OCI-LY7 (cell line): ENCODE measurements around the gene WNK2.

Source experiments
- EZH2phosphoT487 ChIP-seq: fragments of 200-600 bp; sonication (generic); IDR thresholded peaks from 2 replicates; pipeline ENCODE4 v1.6.1; 2018; ENCODE audit warnings: low read depth, borderline replicate concordance, mild to moderate bottlenecking, mixed run types, antibody characterized with exemption, low read length, moderate library complexity, mixed read lengths
- TF ChIP-seq, protein P1 (sequence below): fragments of 200-600 bp; sonication (generic); conservative IDR thresholded peaks from 2 replicates; pipeline ENCODE4 v1.5.1; 2014; ENCODE audit warnings: mild to moderate bottlenecking, antibody characterized with exemption, low read length, moderate library complexity, mixed read lengths

GRCh38 chr9:93286252-93287188, 102.6 kb downstream of the WNK2 start:
- TF ChIP-seq, protein P1, sequence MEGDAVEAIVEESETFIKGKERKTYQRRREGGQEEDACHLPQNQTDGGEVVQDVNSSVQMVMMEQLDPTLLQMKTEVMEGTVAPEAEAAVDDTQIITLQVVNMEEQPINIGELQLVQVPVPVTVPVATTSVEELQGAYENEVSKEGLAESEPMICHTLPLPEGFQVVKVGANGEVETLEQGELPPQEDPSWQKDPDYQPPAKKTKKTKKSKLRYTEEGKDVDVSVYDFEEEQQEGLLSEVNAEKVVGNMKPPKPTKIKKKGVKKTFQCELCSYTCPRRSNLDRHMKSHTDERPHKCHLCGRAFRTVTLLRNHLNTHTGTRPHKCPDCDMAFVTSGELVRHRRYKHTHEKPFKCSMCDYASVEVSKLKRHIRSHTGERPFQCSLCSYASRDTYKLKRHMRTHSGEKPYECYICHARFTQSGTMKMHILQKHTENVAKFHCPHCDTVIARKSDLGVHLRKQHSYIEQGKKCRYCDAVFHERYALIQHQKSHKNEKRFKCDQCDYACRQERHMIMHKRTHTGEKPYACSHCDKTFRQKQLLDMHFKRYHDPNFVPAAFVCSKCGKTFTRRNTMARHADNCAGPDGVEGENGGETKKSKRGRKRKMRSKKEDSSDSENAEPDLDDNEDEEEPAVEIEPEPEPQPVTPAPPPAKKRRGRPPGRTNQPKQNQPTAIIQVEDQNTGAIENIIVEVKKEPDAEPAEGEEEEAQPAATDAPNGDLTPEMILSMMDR, result no peak
- no peak for TF ChIP-seq EZH2phosphoT487
